Midbrain (tissue), 1 donor: ENCODE results near the gene TMEM145.

ENCODE experiments used
- DNase-seq: peaks from one replicate; lab custom pipeline; 2025; lab: John Stamatoyannopoulos, UW

The TMEM145 gene

DNA sequence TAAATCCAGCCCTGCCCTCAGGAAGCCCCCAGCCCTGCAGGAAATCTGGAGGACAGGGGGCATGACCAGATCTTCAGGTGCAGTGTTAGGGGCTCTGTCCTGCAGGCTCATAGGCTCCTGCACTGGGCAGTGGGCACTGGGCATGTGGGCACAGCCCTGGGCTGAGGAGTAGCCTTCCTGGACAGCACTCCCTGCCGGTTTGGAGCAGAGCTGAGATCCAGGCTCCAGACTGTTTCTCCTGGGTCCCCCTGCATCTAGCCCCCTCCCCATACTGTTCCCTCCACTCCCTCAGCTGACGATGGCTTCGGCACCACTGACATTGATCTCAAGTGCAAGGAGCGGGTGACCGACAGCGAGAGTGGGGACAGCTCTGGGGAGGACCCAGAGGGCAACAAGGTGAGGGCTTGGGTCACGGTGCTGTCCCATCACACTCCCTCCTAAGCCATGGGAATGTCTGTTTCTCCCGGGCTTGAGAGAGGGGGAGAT, 23.5 kb upstream of the TMEM145 start:
- no peak for DNase-seq

DNA sequence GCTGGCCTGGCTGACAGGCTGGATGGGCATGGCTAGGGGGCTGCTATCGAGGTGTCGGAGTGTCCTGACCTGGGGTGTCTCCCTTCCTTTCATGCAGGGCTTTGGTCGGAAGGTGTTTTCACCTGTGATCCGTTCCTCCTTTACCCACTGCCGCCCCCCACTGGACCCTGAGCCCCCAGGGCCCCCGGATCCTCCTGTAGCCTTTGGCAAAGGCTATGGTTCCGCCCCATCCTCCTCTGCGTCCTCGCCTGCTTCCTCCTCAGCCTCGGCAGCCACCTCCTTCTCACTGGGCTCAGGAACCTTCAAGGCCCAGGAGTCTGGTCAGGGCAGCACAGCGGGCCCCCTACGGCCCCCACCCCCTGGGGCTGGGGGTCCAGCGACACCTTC, 23.0 kb upstream of the TMEM145 start:
- DNase-seq, result no peak

DNA sequence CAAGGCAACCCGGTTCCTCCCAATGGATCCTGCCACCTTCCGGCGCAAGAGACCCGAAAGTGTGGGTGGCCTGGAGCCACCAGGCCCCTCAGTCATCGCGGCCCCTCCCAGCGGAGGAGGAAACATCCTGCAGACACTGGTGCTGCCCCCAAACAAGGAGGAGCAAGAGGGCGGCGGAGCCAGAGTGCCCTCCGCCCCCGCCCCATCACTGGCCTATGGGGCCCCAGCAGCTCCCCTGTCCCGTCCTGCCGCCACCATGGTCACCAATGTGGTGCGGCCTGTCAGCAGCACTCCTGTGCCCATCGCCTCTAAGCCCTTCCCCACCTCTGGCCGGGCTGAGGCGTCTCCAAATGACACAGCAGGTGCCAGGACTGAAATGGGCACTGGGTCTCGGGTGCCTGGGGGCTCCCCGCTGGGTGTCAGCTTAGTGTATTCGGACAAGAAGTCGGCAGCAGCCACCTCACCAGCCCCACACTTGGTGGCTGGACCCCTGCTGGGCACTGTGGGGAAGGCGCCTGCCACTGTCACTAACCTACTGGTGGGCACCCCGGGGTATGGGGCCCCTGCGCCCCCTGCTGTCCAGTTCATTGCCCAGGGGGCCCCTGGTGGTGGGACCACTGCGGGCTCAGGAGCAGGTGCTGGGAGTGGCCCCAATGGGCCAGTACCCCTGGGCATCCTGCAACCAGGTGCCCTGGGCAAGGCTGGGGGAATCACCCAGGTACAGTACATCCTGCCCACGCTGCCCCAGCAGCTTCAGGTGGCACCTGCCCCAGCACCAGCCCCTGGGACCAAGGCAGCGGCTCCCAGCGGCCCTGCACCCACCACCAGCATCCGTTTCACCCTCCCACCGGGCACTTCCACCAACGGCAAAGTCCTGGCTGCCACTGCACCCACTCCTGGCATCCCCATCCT, 22.3 kb upstream of the TMEM145 start:
- DNase-seq, result no peak

DNA sequence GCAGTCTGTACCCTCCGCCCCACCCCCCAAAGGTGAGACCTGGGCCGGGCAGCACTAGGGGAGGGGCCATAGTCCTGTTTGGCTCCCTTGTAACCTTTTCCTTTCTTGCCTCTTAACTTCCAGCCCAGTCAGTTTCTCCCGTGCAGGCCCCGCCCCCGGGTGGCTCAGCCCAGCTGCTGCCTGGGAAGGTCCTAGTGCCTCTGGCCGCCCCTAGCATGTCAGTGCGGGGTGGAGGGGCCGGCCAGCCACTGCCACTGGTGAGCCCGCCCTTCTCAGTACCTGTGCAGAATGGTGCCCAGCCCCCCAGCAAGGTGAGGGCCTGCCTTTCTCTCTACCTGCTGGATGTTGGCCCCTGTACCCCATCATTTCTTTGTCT, 21.7 kb upstream of the TMEM145 start:
- no peak for DNase-seq

DNA sequence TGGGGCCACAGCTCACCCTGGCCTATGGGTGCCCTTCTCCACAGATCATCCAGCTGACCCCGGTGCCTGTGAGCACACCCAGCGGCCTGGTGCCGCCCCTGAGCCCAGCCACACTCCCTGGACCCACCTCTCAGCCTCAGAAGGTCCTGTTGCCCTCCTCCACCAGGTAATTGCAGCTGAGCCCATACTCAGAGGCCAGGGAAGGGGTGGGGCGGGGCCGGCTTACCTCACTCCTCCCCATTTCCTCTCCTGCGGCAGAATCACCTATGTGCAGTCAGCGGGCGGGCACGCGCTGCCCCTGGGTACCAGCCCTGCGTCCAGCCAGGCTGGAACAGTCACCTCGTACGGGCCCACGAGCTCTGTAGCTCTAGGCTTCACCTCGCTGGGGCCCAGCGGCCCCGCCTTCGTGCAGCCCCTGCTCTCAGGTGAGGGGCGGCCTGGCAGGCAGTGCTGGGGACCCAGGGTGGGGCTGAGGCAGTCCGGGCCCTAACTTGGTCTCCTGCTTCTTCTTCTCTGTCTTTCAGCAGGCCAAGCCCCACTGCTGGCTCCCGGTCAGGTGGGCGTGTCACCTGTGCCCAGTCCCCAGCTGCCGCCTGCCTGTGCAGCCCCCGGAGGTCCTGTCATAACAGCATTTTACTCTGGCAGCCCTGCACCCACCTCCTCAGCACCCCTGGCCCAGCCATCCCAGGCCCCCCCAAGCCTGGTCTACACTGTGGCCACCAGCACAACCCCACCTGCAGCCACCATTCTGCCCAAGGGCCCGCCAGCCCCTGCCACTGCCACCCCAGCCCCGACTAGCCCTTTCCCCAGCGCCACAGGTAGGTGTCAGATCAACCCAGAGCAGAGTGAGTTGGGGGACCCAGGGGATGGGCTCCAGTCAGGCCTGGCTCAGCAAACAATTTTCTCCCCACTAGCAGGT, 20.8 kb upstream of the TMEM145 start:
- DNase-seq, result no peak

DNA sequence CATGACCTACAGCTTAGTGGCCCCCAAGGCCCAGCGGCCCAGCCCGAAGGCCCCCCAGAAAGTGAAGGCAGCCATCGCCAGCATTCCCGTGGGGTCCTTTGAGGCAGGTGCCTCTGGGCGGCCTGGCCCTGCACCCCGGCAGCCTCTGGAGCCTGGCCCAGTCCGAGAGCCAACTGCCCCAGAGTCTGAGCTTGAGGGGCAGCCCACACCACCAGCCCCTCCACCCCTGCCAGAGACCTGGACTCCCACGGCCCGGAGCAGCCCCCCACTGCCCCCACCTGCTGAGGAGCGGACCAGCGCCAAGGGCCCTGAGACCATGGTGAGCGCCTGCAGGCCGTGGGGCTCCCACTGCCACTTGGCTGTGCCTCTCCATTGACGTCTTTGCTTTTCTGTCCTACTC, 20.1 kb upstream of the TMEM145 start:
- no peak for DNase-seq

DNA sequence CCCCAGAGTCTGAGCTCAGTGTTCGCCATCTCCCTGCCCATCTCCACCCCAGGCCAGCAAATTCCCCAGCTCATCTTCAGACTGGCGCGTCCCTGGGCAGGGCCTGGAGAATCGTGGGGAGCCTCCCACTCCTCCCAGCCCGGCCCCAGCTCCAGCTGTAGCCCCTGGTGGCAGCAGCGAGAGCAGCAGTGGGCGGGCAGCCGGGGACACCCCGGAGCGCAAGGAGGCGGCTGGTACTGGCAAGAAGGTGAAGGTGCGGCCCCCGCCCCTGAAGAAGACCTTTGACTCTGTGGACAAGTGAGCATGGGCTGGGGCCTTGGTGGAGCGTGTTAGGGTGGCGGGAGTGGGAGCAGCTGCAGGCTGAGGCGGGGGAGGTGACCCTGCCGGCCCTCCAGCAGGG, 19.6 kb upstream of the TMEM145 start:
- DNase-seq, result no peak

DNA sequence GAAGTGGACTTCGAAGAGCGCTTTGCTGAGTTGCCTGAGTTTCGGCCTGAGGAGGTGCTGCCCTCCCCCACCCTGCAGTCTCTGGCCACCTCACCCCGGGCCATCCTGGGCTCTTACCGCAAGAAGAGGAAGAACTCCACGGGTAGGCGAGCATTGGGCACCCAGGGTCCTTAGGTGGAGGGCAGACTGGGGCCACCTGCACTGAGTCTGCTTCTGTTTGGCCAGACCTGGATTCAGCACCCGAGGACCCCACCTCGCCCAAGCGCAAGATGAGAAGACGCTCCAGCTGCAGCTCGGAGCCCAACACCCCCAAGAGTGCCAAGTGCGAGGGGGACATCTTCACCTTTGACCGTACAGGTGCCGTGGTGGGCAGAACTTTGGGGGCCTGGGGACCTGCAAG, 19.2 kb upstream of the TMEM145 start:
- no peak for DNase-seq

DNA sequence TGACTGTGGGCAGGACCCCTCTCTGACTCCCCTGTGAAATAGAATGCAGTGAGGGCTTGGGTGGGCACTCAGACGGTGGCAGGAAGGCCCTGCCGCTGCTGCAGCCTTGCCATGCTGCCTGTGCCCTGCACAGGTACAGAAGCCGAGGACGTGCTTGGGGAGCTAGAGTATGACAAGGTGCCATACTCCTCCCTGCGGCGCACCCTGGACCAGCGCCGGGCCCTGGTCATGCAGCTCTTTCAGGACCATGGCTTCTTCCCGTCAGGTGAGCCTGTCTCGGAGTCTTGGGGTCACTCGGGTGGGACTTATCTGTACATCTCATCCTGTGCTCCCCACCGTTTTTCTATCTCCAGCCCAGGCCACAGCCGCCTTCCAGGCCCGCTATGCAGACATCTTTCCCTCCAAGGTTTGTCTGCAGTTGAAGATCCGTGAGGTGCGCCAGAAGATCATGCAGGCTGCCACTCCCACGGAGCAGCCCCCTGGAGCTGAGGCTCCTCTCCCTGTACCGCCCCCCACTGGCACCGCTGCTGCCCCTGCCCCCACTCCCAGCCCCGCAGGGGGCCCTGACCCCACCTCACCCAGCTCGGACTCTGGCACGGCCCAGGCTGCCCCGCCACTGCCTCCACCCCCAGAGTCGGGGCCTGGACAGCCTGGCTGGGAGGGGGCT, 18.5 kb upstream of the TMEM145 start:
- DNase-seq, result no peak

DNA sequence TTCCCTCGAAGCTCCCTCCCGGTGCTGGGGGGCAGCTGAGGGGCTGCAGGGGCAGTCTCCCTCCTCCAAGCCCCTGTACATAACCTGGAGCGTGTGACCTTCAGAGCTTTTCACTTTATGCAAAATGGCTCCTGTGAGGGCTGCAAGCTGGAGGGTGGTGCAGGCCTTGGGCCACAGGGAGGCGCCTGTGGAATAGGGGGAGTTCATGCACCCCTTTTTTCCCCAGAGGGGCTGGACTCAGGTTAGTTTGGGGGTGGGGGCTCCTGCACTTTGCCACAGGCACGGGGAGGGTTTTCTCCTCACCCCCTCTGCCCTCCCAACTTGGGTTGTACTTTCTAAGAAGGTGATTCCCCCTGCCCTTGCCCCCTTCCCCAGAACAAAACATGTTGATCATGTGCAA, 17.8 kb upstream of the TMEM145 start:
- no peak for DNase-seq

DNA sequence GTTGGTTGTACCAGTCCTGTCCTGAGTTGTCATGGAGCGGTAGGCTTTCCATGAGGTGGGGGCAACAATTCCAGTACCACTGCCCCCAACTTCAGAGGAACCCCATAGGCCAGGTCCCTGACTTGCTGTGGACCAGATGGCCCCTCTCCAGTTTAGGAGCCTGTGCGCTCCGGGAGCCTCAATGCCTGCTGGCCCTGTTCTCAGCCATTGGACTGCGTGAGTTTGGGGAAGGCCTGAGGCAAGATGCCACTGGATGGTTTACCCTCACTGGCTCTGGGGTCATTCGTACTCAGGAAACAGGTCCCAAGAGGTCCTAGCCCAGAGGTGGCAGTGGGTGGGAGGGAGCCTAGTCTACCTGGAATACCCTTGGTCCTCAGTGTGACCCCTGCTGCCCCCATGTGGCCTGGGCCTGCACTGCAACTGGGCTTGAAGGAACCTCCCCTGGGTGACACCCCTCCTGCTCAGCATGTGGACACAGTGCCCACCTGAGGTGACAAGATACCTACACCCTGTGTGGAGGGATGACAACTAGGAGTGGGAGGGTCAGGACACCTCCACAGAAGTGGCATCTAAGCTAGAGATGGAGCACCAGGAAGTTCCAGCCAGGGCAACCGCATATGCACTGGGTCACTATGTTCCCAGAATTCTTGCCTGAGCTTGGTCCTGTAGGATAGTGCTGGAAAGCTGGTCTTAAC, 17.1 kb upstream of the TMEM145 start:
- peak; percentile 59 for DNase-seq

DNA sequence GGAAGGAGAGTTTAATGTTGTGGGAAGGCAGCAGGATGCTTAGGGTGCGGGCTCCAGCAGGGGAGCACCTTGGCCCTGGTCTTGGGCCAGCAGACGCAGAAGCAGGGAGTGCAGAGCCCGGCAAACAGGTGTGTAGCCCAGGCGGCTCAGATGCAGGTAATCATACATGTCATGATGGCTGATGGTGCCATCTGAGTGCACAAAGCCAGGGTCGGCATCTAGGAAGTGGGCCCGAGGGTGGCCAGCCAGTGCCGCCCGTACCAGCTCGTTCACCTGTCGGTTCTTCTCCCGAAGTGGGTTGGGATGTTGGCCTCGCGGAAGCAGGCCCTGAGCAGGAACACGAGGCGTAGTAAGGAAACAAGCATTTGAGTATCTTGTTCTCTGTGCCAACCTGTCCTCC, 16.1 kb upstream of the TMEM145 start:
- no peak for DNase-seq

DNA sequence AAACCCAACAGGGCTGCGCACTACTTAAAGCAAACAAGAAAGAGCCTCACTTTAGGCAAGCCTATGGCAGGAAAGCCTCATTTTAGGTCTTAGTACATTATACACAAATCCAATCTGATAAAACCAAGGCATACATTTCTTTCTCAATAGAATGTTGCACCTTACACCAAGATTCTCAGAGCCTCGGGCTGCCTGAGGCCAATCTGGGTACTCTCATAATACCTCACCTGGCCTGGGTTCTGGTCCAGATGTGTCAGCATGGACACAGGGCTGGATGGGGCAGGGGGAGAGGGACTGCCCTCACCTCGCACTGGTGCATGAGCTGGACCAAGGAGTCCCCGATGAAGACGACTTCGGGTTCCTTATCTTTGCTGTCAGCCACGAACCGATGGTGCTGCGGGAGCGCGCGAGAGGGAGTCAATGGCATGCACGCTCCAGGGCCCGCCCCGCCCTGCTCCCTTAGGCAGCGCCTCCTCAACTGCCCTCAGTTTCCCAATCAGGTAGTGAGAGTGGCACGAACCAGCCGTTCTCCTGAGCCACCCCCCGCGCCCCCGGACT, 11.4 kb upstream of the TMEM145 start, which contains the start of gene PRR19:
Gene PRR19 (plus strand): TSS at position 487 of the 558 bp plus-strand sequence. CDS start 7,453 bp downstream, outside the sequence.
- DNase-seq, result no peak

DNA sequence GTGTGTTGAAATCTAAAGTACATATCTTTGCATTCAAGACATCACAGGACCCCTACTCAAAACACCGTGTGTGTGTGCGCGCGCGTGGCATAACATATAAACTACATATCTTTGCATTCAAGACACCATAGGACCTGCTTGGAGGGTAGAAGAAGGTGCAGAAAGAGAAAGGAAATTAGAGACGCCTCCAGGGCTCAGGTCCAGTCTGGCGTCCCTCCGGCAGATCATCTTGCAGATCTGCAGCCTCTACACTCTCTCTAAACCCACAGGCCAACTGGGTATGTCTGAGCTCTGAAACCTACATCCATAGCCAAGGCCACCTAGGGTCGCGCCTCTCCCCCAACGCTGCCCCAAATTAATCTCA, 10.0 kb upstream of the TMEM145 start:
- DNase-seq, result no peak

DNA sequence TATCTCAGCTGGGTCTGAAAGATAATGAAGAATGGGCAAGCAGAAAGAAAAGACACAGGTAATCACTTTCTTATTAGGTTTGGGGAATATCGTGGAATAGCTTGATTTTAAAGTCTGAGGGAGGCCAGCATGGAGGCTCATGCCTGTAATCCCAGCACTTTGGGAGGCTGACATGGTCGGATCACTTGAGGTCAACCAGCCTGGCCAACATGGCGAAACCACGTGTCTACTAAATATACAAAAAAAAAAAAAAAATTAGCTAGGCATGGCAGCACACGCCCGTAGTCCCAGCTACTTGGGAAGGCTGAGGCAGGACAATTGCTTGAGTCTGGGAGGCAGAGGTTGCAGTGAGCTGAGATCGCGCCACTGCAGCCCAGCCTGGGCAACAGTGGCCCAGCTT, 9.2 kb upstream of the TMEM145 start:
- DNase-seq, result no peak

DNA sequence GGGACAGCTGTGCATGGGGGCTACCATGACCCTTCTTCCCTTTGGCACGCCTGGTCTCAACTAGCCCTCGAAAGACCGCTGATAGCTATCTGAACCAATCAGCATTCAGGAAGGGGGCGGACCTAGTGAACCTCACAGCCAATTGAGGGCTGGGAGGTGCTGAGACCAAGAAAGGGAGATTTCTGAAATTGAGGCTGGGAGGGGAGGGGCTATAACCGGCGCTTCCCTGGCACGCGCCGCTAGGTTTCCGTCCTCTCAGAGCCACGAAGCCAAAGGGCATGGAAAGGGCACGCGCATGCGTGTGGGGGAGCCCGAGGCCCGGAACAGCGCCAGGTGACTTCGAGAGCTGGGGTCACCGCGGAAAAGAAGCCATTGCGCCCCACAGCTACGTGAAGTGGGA, 6.5 kb upstream of the TMEM145 start:
- no peak for DNase-seq

DNA sequence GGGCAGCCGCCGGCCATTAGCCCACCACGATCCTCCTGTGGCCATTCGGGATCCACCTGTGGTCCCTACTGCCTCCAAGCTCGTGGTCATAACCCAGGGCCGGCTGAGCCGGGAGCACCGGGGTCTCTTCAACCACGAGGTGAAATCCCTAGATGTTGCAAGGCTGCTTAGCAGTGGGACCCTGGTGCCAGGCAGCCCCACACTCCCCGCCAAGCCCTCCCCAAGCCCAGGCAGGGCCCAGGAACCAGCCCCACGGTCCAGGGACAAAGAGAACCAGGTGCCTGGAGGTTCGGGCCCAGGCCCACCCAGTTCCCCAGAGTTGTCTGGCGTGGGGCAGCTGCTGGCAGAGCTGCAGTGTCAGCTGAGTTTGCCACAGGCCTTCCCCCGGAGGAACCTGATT, 3.4 kb upstream of the TMEM145 start:
- DNase-seq, result no peak

DNA sequence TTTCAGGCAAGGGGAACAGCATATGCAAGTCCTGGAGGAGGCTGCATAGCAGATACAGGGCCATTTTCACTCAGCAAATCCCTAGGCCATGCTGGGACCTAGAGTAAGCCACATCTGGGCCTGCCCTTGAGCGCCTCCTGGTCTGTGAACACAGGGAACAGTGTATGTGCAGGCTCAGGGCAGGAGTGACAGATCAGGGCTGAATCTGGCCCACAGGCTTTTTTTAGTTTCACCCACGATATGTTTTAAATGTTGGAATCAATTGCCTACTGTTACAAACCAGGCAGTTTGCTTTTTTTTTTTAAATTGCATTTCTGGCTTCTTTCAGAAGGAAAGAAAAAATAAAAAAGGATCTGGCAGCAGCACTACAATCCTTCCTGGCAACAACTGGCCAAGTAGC, 1.5 kb upstream of the TMEM145 start:
- no peak for DNase-seq

DNA sequence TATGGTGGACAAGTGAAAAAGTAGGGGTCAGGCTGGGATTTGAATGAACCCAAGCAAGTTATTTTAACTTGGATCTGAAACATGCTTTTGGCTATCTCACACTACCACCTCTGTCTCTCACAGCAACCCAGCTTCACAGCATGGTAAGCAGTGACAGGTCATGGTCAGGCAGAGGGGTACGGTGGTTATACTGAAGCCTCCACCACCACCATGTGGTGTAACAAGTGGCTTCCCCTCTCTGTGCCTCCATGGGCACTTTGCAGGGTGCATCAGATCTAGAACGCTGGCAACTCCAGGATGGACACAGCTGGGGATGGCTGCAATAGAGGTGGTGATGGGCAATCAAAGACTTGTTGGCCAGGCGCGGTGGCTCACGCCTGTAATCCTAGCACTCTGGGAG, 739 bp upstream of the TMEM145 start:
- DNase-seq, result no peak

DNA sequence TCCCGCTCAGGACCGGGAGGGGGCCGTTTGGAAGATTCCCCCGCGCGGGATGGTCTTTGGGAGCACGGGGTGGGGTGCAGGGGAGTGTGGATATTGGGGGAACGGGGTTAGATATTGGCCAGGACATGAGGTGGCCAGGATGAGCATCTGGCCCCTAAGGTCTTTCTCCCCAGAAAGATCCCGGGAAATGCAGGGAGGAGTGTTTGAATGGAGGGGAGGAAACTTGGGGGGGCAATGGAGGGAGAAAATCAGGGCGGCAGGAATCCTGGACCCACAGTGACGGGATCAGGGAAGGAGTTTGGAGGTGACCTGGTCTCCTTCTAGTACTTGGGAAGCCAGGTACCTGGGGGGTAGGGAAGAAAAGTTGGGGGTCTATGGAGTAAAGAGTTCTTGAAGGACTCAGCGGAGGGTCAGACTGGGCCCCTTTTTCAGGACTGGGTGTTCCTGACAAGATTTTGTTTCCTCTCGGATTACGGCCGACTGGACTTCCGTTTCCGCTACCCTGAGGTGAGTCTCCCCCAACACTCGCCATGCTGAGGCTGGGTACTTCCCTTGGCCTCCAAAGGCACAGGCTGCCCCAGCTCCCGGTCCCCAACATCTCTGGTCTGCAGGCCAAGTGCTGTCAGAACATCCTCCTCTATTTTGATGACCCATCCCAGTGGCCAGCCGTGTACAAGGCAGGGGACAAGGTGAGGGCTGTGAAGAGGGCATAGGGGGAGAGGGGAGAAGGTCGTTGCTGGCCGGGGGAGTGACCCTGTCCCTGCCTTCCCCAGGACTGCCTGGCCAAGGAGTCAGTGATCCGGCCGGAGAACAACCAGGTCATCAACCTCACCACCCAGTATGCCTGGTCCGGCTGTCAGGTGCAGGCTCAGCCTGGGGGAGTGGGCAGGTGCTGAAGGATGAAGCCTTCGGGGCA, 989 bp downstream of the TMEM145 start:
- no peak for DNase-seq
